Omental fat pad (tissue), 4 donors: ENCODE results near the gene DLEC1. TPM values are rescaled to one million over a fixed set of nuclear protein-coding genes. Genes with fewer than 3 reads are reported as not detected.

Source experiments
- ATAC-seq: fragments of 150-250 bp; one replicate; pipeline ENCODE4 v1.9.1; 2016; ENCODE audit warnings: mild to moderate bottlenecking, moderate library complexity; ENCODE audit not compliant: low FRiP score
- DNase-seq: peaks from one replicate; pipeline ENCODE4 v3.0.0-alpha.2; 2019; ENCODE audit warnings: low spot score
- CTCF ChIP-seq, 3 donors: fragments of 450-650 bp; IDR thresholded peaks; one replicate each; pipeline ENCODE4 v1.5.1; 2016 to 2017; ENCODE audit warnings: antibody characterized with exemption in 3 of 3, mild to moderate bottlenecking in 3 of 3, moderate library complexity in 2 of 3
- total RNA-seq, 4 donors: library from RNA; depleted of rRNA; stranded (reverse); fragments of >200 nt; gene quantifications; one replicate each; pipeline ENCODE4 v1.1.0, GENCODE V29; 2016

The DLEC1 gene
- total RNA-seq, 4 donors from 2014 or later: 0.47 to 5.5 (median 1.4) TPM

GRCh38 chr3:38117748-38118420 lies 78.9 kb downstream of the DLEC1 start:
- TF ChIP-seq CTCF (IDR thresholded peaks at IDR 0.05): peak in 1 of 3 donors; percentile 49
- DNase-seq (peak; percentile 52), ATAC-seq (peak; percentile 66)

GRCh38 chr3:38118421-38119247 lies 79.6 kb downstream of the DLEC1 start:
- DNase-seq (no peak), ATAC-seq (no peak)
- TF ChIP-seq CTCF (IDR thresholded peaks at IDR 0.05): no peak

- TF ChIP-seq CTCF (IDR thresholded peaks at IDR 0.05): no peak
- DNase-seq: peak; percentile 8
- ATAC-seq: no peak
Measured at GRCh38 chr3:38119248-38119544, 80.2 kb downstream of the DLEC1 start.

- ATAC-seq (no peak), DNase-seq (peak; percentile 14)
- no peak for TF ChIP-seq CTCF (IDR thresholded peaks at IDR 0.05)
Measured at GRCh38 chr3:38119821-38120692, 81.0 kb downstream of the DLEC1 start.

GRCh38 chr3:38120693-38121450 lies 81.9 kb downstream of the DLEC1 start:
- TF ChIP-seq CTCF (IDR thresholded peaks at IDR 0.05): no peak
- ATAC-seq: no peak

GRCh38 chr3:38121451-38121831 lies 82.4 kb downstream of the DLEC1 start:
- ATAC-seq (no peak), DNase-seq (peak; percentile 4)
- TF ChIP-seq CTCF (IDR thresholded peaks at IDR 0.05): no peak

More at GRCh38 chr3:38120693-38121450, 81.9 kb downstream of the DLEC1 start:
- DNase-seq: peak; percentile 9
